Endothelial cell of hepatic sinusoid (primary cell): ENCODE data around the gene FAM83B.
"Not testable (repeated sequence)": the region's sequence is repeated elsewhere in the genome, so short reads cannot be mapped to it uniquely, and the experiment has no call there.

Experiments
- in situ Hi-C: cut with HindIII; loops from 2 replicates; pipeline ENCODE4 v1.10.0; 2017; ENCODE audit warnings: low sequenced_read_pairs

FAM83B gene

DNA sequence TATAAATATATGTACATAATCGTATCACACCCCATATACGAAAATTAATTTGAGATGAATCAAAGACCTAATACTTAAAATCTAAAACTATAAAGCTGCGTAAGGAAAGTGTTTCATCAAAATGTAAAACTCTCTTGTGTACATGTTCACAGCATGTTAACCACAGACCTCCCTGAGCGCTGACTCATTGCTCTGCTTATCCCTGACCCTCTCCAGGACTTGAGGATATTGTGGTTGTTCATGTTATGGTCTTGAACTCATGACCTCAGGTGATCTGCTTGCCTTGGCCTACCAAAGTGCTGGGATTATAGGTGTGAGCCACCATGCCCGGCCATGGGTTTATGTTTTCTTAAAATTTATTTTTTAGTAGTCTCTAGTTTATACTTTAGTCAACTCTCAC, 14.2 kb downstream of the FAM83B start:
- in situ Hi-C loops: no loop called here

DNA sequence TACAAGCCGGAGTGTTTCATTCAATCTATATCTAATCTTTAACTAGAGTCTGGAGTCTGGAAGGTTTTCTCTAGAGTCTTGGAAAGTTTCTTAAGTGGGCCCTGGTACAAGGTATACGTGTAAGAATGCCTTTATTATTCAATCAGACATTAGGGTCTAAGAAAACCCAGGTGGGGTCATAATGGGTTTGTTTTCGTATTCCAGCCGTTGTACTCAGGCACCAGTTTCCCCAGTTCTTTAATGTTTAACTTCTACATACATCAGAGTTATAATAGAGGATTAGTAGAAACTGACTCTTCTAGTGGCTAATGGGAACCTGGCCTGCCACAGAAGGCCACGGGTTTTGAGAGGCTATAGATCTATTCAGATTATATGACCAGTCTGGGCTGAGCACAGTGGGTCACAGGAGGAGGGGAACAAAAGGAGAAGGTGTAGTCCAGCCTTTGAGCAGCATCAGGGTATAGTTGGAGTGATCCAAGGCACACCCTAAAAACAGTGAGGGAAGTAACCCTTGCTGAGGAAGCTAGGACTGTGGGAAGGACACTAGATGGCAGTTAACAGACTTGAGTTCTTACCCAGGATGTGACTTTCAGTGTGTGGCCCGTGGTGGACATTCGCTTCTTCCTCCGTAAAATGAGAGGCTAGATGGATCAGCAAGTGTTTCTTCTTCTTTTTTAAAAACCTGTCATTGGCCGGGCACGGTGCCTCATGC, 15.5 kb downstream of the FAM83B start:
- in situ Hi-C loops: no loop called here

DNA sequence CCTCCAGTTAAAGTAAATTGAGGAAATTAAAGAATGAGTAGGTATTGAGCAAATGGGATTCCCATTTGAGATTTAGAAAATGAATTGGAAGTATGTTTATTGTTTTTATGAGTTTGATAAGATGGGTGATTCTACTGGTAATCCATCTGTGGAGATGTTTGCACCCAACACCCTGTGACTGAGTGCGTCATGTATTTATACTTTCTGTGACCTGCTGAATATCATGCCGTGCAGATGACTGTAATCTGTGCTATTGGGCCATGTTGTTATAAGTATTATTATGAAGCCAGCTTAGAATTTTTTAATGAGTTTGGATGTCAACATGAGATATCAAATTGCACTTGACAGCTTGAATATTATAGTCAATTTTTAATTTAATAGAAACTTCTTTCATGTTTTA, 17.7 kb downstream of the FAM83B start:
- in situ Hi-C loops: no loop called here

- in situ Hi-C loops: no loop called here
Observed at GRCh38 chr6:54865091-54865631, 18.6 kb downstream of the FAM83B start.

DNA sequence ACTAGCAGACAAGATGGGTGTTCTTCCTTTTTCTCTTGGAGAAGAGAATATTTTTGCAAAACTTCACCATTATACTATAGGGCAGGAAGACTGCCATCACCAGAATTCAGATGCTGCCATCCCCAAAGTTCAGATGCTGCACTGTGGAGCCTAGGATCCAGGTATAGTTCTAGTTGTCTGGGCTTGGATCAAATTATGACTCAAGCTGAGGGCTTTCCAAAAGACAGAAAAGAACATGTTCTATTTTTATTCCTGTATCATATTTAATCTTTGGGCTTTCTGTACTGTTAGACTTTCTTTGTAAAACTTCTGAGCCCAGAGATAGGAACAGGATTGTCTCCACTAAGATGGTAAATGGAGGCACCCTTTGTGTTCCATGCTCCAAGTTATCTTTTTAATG, 22.0 kb downstream of the FAM83B start:
- in situ Hi-C loops: no loop called here

GRCh38 chr6:54873599-54873998, 27.0 kb downstream of the FAM83B start:
- in situ Hi-C loops: no loop called here

GRCh38 chr6:54874349-54875048, 27.9 kb downstream of the FAM83B start:
- in situ Hi-C loops: no loop called here

DNA sequence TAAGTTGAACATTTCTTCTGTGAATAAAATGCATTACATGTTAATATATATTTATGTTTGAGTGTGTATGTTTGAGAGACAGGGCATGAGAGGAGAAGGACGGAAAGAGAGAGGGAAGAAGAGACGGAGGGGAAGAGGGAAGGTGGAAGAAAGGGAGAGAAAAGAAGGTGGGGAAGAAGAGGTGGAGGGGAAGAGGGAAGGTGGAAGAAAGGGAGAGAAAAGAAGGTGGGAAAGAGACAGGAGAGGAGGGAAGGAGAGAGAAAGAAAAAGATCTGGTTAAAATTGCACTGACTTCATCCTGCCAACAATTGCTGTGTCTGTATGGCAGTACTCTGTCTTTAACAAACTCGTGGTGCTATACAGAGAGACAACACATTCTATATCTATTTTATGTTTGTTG, 29.0 kb downstream of the FAM83B start:
- in situ Hi-C loops: no loop called here

GRCh38 chr6:54876365-54876764, 29.8 kb downstream of the FAM83B start:
- in situ Hi-C loops: no loop called here

DNA sequence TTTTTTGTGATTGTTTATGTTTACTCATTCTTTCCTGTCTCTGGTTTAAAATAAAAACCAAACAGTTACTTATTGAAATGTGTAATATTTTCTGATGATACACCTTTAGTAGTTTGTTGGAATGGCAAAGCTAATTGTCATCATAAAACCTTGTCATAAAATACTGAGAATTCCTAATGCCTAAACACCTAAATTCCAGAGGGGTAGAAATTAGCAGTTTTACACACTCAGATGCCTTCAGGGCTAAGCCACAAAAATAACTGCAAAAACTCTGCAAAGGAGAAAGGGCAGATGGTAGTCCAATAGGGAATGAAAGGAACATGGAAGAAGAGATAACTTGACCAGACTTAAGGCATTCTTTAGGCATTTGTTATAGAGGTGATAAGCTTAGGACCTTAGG, 30.3 kb downstream of the FAM83B start:
- in situ Hi-C loops: no loop called here

DNA sequence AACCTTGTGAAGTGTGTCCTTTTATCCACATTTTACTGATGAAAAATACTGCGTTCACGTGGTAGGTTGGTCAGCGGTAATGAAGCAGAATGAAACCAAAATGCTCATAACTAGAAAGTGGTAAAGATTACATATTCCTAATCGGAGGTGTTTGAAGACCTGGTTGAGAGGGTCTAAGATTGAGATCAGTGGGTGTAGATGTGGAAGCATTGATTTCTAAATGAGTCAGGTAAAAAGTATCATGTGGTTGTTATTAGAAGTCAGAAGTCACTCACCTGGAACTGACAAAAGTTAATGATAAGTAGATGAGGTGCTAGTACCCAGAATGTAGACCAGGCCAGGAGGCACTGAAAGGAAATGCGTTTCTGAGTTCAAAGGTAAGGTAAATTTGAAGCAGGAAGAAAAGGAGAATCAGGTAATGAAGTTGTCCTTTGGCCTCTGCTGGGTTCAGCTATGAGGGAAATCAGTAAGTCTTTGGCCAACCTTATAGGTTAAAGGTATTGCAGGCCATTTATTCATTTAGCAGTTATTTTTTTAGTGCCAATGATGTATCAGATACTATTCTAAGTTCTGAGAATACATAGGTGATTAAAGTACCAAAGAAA, 31.2 kb downstream of the FAM83B start:
- in situ Hi-C loops: no loop called here

- in situ Hi-C loops: no loop called here
Observed at GRCh38 chr6:54878718-54879117, 32.1 kb downstream of the FAM83B start.

DNA sequence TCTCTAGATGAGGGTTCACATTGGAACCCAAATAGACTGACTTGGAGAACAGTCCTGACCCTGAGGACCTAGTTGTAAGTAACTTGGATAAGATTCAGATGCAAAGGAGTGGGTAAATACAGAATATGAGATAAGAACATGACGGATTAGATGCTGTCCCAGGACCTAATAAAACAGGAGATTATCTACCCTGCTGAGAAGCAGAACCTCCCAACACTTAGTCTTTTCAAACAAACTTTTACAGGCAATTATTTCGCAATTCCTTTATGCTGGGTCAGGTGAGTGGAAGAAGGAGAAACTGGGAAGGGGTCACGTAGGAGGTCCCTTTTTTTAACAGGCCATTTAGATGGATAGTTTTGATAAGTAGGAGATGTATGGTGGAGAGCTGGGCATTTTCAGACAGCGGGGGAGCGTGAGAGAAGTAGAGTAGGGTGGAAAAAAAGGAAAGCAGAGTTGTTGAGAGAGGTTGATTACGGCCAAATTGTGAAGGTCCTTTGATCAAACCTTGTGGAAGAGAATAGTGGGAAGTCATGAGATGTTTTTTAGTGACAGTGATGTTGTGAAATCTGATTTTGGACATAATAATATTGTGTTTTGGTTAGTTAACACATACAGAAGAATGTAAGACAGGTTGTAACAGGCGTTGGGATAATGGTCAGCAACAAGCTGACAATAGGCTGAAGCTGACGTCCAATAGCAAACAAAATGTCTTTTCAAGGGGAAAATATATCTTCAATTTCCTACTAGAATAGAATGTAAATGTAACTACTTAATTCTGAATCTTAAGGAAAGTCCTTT, 32.8 kb downstream of the FAM83B start:
- in situ Hi-C loops: no loop called here

- in situ Hi-C loops: no loop called here
Observed at GRCh38 chr6:54881067-54881730, 34.6 kb downstream of the FAM83B start.

GRCh38 chr6:54881891-54882290, 35.3 kb downstream of the FAM83B start:
- in situ Hi-C loops: not testable (repeated sequence)

DNA sequence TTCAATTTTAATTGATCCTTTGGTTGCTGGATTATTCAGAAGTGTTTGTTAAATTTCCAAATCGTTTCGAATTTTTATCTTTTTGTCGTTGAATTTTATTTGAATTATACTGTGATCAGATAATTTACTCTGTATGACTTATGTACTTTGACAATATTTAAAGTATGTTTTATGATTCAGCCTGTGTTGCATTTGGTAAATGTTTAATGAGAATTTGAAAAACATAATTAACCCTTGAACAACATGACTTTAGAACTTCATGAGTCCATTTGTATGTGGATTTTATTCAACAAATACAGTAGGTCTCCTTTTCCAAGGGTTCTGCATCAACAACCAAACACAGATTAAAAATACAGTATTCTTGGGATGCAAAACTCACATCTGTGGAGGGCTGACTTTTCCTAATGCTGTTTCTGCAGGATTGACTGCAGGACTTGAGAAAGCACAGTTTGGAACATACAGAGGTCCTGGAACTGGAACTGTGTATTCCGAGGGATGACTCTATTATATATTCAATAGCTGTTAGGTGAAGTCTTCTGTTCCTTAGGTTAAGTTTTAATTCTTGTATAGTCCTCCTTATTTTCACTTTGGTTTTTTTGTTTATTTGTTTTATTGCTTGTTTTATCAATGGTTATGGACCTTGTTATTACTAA, 40.5 kb downstream of the FAM83B start:
- in situ Hi-C loops: no loop called here

- in situ Hi-C loops: loop anchor here (5.0 kb wide), 1 partner anchor 39 kb away; no protein-coding TSS in a partner anchor
Observed at GRCh38 chr6:54891536-54891935, 45.0 kb downstream of the FAM83B start.

DNA sequence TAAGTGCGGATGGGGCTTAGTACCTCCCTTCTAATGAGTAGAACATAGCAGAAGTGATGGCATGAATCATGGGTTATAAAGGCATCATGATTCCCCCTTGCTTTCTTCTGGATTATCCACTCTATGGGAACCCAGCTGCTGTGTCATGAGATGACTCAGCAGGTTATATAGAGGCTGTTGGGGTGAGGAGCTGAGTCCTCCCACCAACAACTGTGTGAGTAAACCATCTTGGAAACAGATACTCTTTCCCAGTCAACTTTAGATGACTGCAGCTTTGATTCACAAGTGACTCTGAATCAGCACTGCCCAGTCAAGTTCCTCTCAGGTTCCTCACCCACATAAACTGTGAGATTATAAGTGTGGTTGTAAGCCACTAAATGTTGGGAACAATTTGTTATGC, 46.3 kb downstream of the FAM83B start:
- in situ Hi-C loops: loop anchor here (5.0 kb wide), 1 partner anchor 41 kb away; no protein-coding TSS in a partner anchor

DNA sequence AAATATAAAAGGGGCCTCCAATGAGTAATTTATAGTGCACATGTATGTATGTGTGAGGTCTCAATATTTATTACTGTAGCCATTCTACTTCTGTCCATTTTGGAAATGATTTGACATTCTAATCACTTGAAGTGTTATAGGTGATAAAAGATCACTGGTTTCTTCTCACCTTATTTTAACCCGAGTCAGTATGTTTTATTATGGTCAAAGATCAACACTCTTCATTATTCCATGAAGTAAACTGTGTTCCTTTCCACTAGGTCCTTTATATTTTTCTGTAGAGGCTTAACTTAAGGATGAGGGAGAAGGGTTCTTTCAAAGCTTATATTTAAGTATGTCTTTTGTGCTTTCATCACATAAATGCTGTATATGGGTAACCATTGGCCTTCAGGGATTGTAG, 47.2 kb downstream of the FAM83B start:
- in situ Hi-C loops: loop anchor here (5.0 kb wide), 1 partner anchor 42 kb away; no protein-coding TSS in a partner anchor

DNA sequence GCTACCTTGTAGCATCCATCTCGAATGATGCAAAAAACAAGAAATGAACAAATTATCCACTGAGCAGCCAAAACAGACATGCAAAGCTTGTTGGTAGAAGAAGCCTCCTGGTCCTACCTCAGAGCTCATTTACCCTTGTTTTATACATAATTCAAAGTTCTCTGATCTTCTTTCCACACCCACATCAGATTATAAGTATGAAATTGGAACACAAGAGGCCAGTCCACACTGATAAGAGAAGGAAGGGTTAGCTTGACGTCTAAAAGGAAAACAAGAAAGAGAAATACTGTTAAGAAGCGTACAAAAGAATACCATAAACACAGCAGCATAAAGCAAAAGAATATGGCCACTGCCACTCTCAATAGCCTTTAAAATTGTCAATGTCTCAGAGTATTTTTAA, 49.7 kb downstream of the FAM83B start:
- in situ Hi-C loops: no loop called here
